HEK293 (cell line): ENCODE results near the gene DDX56.

ENCODE experiments used
- CTCF ChIA-PET: fragments of 350-600 bp; formaldehyde crosslinking; extraction: SDS; loops from one replicate; lab custom pipeline; 2021; ENCODE audit warnings: antibody characterized with exemption; lab: Yijun Ruan, JAX
- POLR2A ChIA-PET: fragments of 300-600 bp; formaldehyde crosslinking; extraction: SDS; loops from one replicate; lab custom pipeline; 2020; ENCODE audit warnings: antibody characterized with exemption, inconsistent platforms; lab: Yijun Ruan, JAX
- H3K27ac ChIP-seq: fragments of 200-500 bp; sonication (Bioruptor generic); 2 replicates; pipeline ENCODE4 v1.5.1; 2014; ENCODE audit warnings: low read depth, low read length, control low read depth, inconsistent platforms; ENCODE audit errors: extremely low read depth
- H3K36me3 ChIP-seq, 2 experiments: fragments of 200-500 bp in 1 of 2; sonication (Bioruptor generic) in 1 of 2; 1 replicate in 1 of 2; 2 replicates in 1 of 2; pipeline ENCODE4 v1.5.1; 2014 to 2017; ENCODE audit warnings: inconsistent platforms in 2 of 2, low read length in 2 of 2; ENCODE audit not compliant: control insufficient read depth in 2 of 2, insufficient read depth in 1 of 2
- H3K4me1 ChIP-seq: fragments of 200-500 bp; sonication (Bioruptor generic); 2 replicates; pipeline ENCODE4 v1.5.1; 2014; ENCODE audit warnings: mild to moderate bottlenecking, low read length, inconsistent platforms; ENCODE audit not compliant: control insufficient read depth, insufficient read depth
- H3K4me3 ChIP-seq: 2 replicates; pipeline ENCODE4 v1.5.1; 2011; ENCODE audit warnings: low read depth, mild to moderate bottlenecking, control low read depth, low read length, moderate library complexity
- H3K9me3 ChIP-seq: fragments of 200-500 bp; sonication (Bioruptor generic); 2 replicates; pipeline ENCODE4 v1.5.1; 2014; ENCODE audit warnings: low read depth, low read length, inconsistent platforms; ENCODE audit not compliant: control insufficient read depth, insufficient read depth
- BCL11A ChIP-seq: fragments of 450-650 bp; formaldehyde crosslinking; IDR thresholded peaks from 2 replicates; pipeline ENCODE4 v1.5.1; 2016; ENCODE audit warnings: low read depth, missing biosample characterization, missing genetic modification characterization
- HIC1 ChIP-seq: fragments of 450-650 bp; formaldehyde crosslinking; IDR thresholded peaks from 2 replicates; pipeline ENCODE4 v1.5.1; 2016; ENCODE audit warnings: missing biosample characterization, missing genetic modification characterization
- INSM2 ChIP-seq: fragments of 450-650 bp; formaldehyde crosslinking; IDR thresholded peaks from 2 replicates; pipeline ENCODE4 v1.5.1; 2016; ENCODE audit warnings: missing biosample characterization, missing genetic modification characterization
- KLF7 ChIP-seq: fragments of 450-650 bp; formaldehyde crosslinking; IDR thresholded peaks from 2 replicates; pipeline ENCODE4 v1.5.1; 2016; ENCODE audit warnings: missing biosample characterization, missing genetic modification characterization, borderline replicate concordance
- KLF9 ChIP-seq: fragments of 450-650 bp; formaldehyde crosslinking; IDR thresholded peaks from 2 replicates; pipeline ENCODE4 v1.5.1; 2016; ENCODE audit warnings: missing biosample characterization, missing genetic modification characterization, low read depth
- PATZ1 ChIP-seq: fragments of 450-650 bp; formaldehyde crosslinking; IDR thresholded peaks from 2 replicates; pipeline ENCODE4 v1.5.1; 2016; ENCODE audit warnings: missing biosample characterization, missing genetic modification characterization
- PRDM4 ChIP-seq: fragments of 450-650 bp; formaldehyde crosslinking; IDR thresholded peaks from 2 replicates; pipeline ENCODE4 v1.5.1; 2017; ENCODE audit warnings: missing biosample characterization, missing genetic modification characterization
- REPIN1 ChIP-seq: fragments of 450-650 bp; formaldehyde crosslinking; IDR thresholded peaks from 2 replicates; pipeline ENCODE4 v1.5.1; 2017; ENCODE audit warnings: missing biosample characterization, missing genetic modification characterization, low read depth
- SETDB1 ChIP-seq: IDR thresholded peaks from one replicate; pipeline ENCODE4 v1.6.1; 2017; ENCODE audit warnings: mild to moderate bottlenecking, low read length, moderate library complexity, mixed read lengths; ENCODE audit not compliant: insufficient read length
- ZBTB17 ChIP-seq: fragments of 450-650 bp; formaldehyde crosslinking; IDR thresholded peaks from 2 replicates; pipeline ENCODE4 v1.5.1; 2016; ENCODE audit warnings: missing biosample characterization, missing genetic modification characterization
- ZNF280C ChIP-seq: fragments of 450-650 bp; formaldehyde crosslinking; IDR thresholded peaks from 2 replicates; pipeline ENCODE4 v1.5.1; 2016; ENCODE audit warnings: missing biosample characterization, missing genetic modification characterization
- ZNF280D ChIP-seq: fragments of 450-650 bp; formaldehyde crosslinking; IDR thresholded peaks from 2 replicates; pipeline ENCODE4 v1.5.1; 2016; ENCODE audit warnings: missing biosample characterization, missing genetic modification characterization
- ZNF335 ChIP-seq: fragments of 450-650 bp; formaldehyde crosslinking; conservative IDR thresholded peaks from 2 replicates; pipeline ENCODE4 v1.5.1; 2016; ENCODE audit warnings: missing biosample characterization, missing genetic modification characterization
- ZNF561 ChIP-seq: fragments of 450-650 bp; IDR thresholded peaks from 2 replicates; pipeline ENCODE4 v1.5.1; 2018; ENCODE audit warnings: missing biosample characterization, missing genetic modification characterization, borderline replicate concordance
- ZNF571 ChIP-seq: fragments of 450-650 bp; formaldehyde crosslinking; IDR thresholded peaks from 2 replicates; pipeline ENCODE4 v1.5.0; 2017; ENCODE audit warnings: missing biosample characterization, missing genetic modification characterization
- ZNF600 ChIP-seq: fragments of 450-650 bp; formaldehyde crosslinking; IDR thresholded peaks from 2 replicates; pipeline ENCODE4 v1.5.1; 2016; ENCODE audit warnings: missing biosample characterization, missing genetic modification characterization
- ZNF677 ChIP-seq: fragments of 450-650 bp; IDR thresholded peaks from 2 replicates; pipeline ENCODE4 v1.5.0; 2018; ENCODE audit warnings: missing biosample characterization, mild to moderate bottlenecking, missing genetic modification characterization, moderate library complexity
- ZSCAN5A ChIP-seq: fragments of 450-650 bp; formaldehyde crosslinking; IDR thresholded peaks from 2 replicates; pipeline ENCODE4 v1.5.1; 2016; ENCODE audit warnings: missing biosample characterization, missing genetic modification characterization

The DDX56 gene

GRCh38 chr7:44607141-44608068, 33.7 kb upstream of the DDX56 start:
- Histone ChIP-seq H3K36me3 (no peaks in the 10 kb centered on the region), H3K9me3 (no peaks in the 10 kb centered on the region), H3K27ac (peak overlapping the region; percentile 86), H3K4me1 (no peaks in the 10 kb centered on the region), H3K4me3 (peak overlapping the region; percentile 98)
- POLR2A ChIA-PET: interaction anchor here (0.5 to 2.4 kb wide), 20 partner anchors 12 to 393 kb away, joined by 3 to 14 read pairs (median 4); partner anchors contain the start of genes DDX56, PURB and TMED4
- CTCF ChIA-PET: interaction anchor here (1.5 kb wide), 1 partner anchor 10 kb away, joined by 5 read pairs; no protein-coding TSS in a partner anchor
- TF ChIP-seq ZNF280C (no peak), ZNF561 (tag by site-specific recombination) (0 out of 2 replicates have a peak, but pooled peaks have one; percentile 1), PRDM4 (tag by site-specific recombination) (no peak), KLF9 (tag by site-specific recombination) (no peak), REPIN1 (tag by site-specific recombination) (no peak), ZSCAN5A (0 out of 2 replicates have a peak, but pooled peaks have one; percentile 74), HIC1 (tag by site-specific recombination) (no peak), ZNF600 (no peak; the same call in 1 of the 2 replicates), KLF7 (tag by site-specific recombination) (peak; percentile 15; the same call in 1 of the 2 replicates), ZNF280D (peak; percentile 44; the same call in 1 of the 2 replicates), INSM2 (tag by site-specific recombination) (peak; percentile 16; the same call in 1 of the 2 replicates), SETDB1 (no peak), PATZ1 (tag by site-specific recombination) (no peak), ZNF677 (tag by site-specific recombination) (no peak), ZNF335 (peak; percentile 86), ZNF571 (no peak), BCL11A (tag by site-specific recombination) (peak; percentile 86; the same call in 1 of the 2 replicates), ZBTB17 (tag by site-specific recombination) (peak; percentile 88)
